SH-SY5Y (cell line): ENCODE results near the gene TRIM2.

Experiments
- GATA2 ChIP-seq: IDR thresholded peaks from 2 replicates; pipeline ENCODE4 v1.6.1; 2011; ENCODE audit warnings: mild to moderate bottlenecking, low read depth, low read length
- GATA3 ChIP-seq: IDR thresholded peaks from 2 replicates; pipeline ENCODE4 v1.6.1; 2011; ENCODE audit warnings: low read depth, mild to moderate bottlenecking, low read length, moderate library complexity

GRCh38 chr4:153333874-153334273 is 129.6 kb downstream of the TRIM2 start:
- TF ChIP-seq GATA3 (no peak), GATA2 (no peak)
